ENCODE measurements around the gene DIPK1A.

GRCh38 chr1:92973203-92973897, 12.1 kb upstream of the DIPK1A start:
- TF ChIP-seq POLR2AphosphoS5 (IDR thresholded peaks at IDR 0.05) = no peak
- TF ChIP-seq, protein P1, sequence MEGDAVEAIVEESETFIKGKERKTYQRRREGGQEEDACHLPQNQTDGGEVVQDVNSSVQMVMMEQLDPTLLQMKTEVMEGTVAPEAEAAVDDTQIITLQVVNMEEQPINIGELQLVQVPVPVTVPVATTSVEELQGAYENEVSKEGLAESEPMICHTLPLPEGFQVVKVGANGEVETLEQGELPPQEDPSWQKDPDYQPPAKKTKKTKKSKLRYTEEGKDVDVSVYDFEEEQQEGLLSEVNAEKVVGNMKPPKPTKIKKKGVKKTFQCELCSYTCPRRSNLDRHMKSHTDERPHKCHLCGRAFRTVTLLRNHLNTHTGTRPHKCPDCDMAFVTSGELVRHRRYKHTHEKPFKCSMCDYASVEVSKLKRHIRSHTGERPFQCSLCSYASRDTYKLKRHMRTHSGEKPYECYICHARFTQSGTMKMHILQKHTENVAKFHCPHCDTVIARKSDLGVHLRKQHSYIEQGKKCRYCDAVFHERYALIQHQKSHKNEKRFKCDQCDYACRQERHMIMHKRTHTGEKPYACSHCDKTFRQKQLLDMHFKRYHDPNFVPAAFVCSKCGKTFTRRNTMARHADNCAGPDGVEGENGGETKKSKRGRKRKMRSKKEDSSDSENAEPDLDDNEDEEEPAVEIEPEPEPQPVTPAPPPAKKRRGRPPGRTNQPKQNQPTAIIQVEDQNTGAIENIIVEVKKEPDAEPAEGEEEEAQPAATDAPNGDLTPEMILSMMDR (IDR thresholded peaks at IDR 0.05 in 8 of 11, conservative IDR thresholded peaks at IDR 0.05 in 3 of 11) = no peak
- TF ChIP-seq POLR2A (IDR thresholded peaks at IDR 0.05) = no peak

All from spleen (tissue), 7 donors.